ENCODE results near the gene CEP70.
"Not testable (repeated sequence)": the region's sequence is repeated elsewhere in the genome, so short reads cannot be mapped to it uniquely, and the experiment has no call there.

Gene CEP70

GRCh38 chr3:138513090-138513843, 80.8 kb downstream of the CEP70 start:
- DNase-seq (ENCODE audit: low spot score), result no peak

GRCh38 chr3:138511945-138512344, 82.1 kb downstream of the CEP70 start:
- DNase-seq (ENCODE audit: low spot score), result peak; percentile 5

DNA sequence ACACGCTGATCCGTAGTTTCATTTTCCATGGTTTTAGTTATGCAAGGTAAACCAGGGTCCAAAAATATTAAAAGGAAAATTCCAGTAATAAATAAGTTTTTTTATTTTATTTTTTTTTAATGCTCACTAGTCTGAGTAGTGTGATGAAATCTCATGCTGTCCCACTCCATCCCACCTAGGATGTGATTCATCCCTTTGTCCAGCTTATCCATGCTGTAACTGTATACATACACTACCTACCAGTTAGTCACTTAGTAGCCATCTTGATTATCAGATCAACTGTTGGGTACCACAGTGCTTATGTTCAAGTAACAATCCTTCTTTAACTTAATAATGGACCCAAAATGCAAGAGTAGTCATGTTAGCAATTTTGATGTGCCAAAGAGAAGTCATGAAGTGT, 84.5 kb downstream of the CEP70 start:
- no peak for DNase-seq (ENCODE audit: low spot score)

DNA sequence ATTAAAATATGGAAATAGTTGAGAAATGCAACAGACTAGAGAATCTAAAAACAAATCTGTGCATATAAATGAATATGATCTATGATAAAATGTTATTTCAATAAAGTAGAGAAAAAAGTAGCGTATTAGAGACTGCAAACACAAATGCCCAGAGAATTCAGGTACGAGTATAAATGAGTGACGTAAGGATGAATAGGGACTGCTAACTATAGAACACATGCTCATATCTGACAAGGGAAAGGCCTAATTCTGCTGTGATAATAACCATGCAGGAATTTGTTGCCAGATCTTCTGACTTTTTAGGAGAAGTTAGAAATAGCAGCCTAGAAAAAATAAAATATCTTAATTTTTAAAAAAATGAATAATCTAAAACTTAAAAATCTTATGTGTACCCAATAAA, 86.5 kb downstream of the CEP70 start:
- no peak for DNase-seq (ENCODE audit: low spot score)

GRCh38 chr3:138498991-138499390, 95.1 kb downstream of the CEP70 start:
- DNase-seq (ENCODE audit: low spot score), result no peak

GRCh38 chr3:138497851-138498250, 96.2 kb downstream of the CEP70 start:
- no peak for DNase-seq (ENCODE audit: low spot score)

DNA sequence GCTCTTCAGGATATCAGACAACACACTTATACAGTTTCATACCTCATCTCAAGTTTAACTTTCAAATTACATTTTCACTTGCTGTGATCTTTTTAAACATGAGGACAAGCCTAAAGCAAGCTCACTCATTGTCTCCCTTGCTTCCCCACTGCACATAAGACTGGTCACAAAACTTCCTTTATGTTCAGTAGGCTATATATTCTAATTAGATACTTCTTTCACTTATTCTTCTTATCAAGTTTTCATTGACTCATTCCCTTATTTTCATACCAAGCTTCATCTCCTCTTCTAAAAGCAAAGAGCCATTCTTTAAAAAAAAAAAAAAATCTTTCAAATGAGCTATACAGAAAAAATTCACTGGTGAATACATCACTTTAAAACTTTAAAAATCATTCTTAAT, 97.0 kb downstream of the CEP70 start:
- DNase-seq (ENCODE audit: low spot score), result no peak

DNA sequence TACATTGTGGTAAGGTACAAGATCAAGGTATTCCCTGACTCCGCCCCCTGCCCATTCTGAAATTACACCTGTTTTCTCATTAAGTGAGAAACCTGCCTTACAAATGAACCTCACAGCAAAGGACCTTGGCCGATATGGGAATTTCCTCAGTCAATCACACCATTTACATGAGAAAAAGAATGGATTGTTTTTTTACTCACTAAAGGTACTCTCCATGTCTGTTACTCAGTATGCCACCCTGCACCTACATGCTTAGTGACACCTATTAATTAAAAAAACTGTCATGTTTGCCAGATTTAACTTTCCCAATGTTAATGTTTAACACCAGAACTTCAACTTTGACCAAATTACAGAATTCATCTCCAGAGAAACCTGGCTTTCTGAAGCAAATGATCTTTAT, 97.6 kb downstream of the CEP70 start:
- DNase-seq (ENCODE audit: low spot score), result no peak

GRCh38 chr3:138495638-138496037, 98.4 kb downstream of the CEP70 start:
- DNase-seq (ENCODE audit: low spot score), result not testable (repeated sequence)

- no peak for DNase-seq (ENCODE audit: low spot score)
Observed at GRCh38 chr3:138494607-138494929, 99.5 kb downstream of the CEP70 start.

DNA sequence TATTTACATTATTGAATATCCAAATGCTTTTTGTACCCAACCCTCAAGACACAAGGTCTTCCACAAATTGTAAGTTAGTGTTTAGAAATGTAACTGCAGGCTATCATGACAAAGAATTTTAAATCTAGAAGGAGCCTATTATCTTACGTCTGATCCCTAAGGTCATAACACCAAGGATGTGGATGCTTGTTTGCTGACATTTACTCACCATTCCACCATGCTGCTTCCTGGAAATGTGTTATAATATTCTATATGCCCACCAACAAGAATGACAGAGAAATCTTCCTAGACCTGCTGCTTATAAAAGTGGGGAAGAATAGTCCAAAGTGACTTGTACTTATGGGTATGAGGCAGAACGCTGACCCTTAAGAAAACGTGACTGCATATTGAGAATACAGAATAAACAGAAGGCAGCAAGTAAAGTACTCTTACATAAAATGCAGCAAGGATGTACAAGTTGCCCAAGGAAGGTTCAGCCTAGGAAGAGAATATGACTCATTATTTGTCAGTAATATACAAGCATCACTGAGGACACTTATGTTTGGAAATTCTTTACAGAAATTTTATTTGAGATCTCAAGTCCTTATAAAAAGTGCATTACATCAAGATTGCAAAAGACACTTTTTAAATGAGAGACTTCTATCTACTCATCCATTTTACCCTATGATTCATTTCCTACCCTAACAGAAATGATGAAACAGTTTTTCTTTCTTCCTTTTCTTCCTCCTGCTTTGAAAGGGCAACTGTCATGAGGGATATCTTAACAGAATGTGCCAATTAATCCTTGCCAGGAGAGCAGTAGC, 100.1 kb downstream of the CEP70 start:
- DNase-seq (ENCODE audit: low spot score), result no peak

- no peak for DNase-seq (ENCODE audit: low spot score)
Observed at GRCh38 chr3:138492980-138493675, 100.9 kb downstream of the CEP70 start.

DNA sequence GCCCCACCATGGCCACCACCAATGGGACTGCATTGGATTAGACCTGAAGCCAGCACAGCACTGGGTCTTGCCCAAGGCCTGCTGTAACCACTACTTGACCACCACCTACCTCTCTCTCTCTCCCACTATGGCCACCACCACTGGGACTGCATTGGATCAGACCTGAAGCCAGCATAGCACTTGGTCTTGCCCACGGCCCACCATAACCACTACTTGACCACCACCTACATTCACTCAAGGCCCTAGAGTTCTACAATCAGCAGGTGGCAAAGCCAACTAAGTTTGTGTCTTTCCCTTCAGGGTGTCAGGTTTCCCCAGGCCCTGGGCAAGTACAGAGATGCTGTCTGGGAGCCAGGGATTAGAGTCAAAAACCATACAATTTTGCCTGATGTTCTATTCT, 102.1 kb downstream of the CEP70 start:
- DNase-seq (ENCODE audit: low spot score), result no peak

DNA sequence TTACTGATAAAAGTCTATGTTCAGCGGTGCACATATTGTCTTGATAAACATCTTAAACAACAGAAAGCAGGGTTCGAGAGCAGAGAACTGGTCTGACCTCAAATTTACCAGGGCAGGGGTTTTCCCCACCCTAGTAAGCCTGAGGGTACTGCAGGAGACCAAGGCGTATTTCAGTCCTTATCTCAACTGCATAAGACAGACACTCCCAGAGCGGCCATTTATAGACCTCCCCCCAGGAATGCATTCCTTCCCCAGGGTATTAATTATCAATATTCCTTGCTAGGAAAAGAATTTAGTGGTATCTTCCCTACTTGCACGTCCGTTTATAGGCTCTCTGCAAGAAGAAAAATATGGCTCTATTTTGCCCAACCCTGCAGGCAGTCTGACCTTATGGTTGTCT, 107.5 kb downstream of the CEP70 start:
- not testable (repeated sequence) for DNase-seq (ENCODE audit: low spot score)

DNA sequence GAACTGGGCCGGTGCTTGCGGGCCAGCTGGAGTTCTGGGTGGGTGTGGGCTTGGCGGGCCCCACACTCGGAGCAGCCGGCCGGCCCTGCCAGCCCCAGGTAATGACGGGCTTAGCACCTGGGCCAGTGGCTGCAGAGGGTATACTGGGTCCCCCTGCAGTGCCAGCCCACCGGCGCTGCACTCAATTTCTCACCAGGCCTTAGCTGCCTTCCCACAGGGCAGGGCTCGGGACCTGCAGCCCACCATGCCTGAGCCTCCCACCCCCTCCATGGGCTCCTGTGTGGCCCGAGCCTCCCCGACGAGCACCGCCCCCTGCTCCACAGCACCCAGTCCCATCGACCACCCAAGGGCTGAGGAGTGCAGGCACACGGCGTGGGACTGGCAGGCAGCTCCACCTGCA, 109.4 kb downstream of the CEP70 start:
- DNase-seq (ENCODE audit: low spot score), result not testable (repeated sequence)

GRCh38 chr3:138479438-138479863, 114.6 kb downstream of the CEP70 start:
- peak; percentile 32 for DNase-seq (ENCODE audit: low spot score)

DNA sequence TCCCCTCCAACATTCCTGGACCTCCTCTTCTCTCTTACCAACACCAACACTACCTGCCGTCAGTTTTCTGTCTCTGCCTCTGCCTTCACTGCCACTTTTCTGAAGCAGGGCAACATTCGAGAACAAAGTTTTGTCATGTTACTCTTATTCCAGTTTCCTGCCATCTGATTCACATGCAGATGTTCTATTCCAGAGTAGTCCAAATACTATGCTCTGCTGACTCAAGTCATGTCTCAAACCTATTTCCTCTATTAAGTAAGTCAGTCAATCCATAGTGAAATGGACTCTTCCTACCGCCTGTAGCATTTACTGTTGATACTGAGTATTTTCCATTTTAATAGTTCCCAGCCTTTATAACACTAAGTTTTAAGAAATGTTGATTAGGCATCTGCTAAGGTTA, 116.3 kb downstream of the CEP70 start:
- DNase-seq (ENCODE audit: low spot score), result no peak

- no peak for DNase-seq (ENCODE audit: low spot score)
Observed at GRCh38 chr3:138477120-138477519, 116.9 kb downstream of the CEP70 start.

DNA sequence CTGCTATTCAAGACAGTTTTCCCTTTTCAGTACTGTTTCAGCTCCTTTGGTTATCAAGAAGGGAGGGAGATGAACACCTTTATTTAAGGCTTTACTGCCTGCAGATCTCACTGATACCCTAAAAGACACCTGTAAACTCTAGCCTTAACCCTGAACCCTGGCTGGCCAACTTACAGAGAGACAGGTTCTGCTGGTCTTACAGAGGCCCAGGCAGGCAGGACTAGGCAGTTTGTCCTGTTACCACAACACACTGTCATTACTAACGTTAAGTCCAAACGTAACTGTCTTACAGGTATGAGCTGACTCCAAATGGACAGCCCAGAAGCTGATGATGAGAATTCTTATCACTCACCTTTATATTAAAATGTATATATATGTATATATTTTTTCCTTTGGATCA, 117.5 kb downstream of the CEP70 start:
- no peak for DNase-seq (ENCODE audit: low spot score)

- no peak for DNase-seq (ENCODE audit: low spot score)
Observed at GRCh38 chr3:138474163-138474562, 119.9 kb downstream of the CEP70 start.

DNA sequence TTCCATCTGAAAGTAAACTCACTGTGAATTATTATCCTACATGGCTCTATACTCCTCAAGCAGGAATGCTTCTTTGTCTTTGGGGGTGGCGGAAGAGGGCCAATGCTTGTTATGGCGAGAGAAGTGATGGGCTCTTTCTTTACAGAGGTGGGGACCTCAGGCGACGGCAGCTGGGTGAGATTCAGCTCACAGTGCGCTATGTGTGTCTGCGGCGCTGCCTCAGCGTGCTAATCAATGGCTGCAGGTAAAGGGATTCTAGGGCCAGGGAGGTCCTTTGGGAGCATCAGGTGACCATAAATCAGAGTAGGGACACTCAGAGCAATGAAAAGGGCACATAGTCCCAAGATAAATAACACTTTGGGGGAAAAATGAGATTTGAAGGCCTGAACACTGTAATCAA, 120.7 kb downstream of the CEP70 start:
- no peak for DNase-seq (ENCODE audit: low spot score)

DNA sequence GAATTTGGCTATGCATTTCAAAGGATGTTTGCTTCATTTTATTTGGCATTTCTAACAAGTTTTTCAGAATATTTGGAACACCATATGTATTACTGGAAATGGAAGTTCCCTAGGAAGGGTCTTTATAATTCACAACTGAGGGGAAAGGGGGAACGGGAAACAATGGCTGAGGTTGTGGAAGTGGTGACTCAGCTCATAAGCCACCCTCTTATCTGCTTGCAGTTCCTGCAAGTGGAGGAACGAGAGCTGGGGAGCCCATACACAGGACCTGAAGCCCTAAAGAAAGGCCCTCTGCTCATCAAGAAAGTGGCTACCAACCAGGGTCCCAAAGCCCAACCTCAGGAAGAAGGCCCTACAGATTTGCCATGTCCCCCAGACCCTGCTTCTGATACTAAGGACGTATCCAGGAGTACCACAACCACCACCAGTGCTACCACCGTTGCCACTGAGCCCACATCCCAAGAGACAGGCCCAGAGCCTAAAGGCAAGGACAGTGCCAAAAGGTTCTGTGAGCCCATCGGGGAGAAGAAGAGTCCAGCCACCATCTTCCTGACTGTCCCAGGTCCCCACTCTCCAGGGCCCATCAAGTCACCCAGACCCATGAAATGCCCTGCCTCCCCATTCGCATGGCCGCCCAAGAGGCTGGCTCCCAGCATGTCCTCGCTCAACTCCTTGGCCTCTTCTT, 121.8 kb downstream of the CEP70 start:
- DNase-seq (ENCODE audit: low spot score), result no peak
